Measurements from ENCODE around the gene SKP1. TPM values are rescaled to one million over a fixed set of nuclear protein-coding genes. Genes with fewer than 3 reads are reported as not detected.

The SKP1 gene
- total RNA-seq, 1 experiment from 2014 or later: 415 TPM

GRCh38 chr5:134209477-134210245 lies 32.9 kb upstream of the SKP1 start:
- H3K36me3 Mint-ChIP-seq (ENCODE audit: insufficient read depth, unreplicated experiment): peaks cover 33% of the 10 kb centered on the region
- intact Hi-C loops (cut with micrococcal nuclease): no loop called here
- POLR2A ChIA-PET: interaction anchor here (0.7 to 12.0 kb wide), 8 partner anchors 8 to 97 kb away, joined by 3 to 148 read pairs (median 4); partner anchors contain the start of gene PPP2CA
- H3K27ac Mint-ChIP-seq (ENCODE audit: low read depth, unreplicated experiment): no peak overlapping the region
- no peak for TF ChIP-seq CTCF (IDR thresholded peaks at IDR 0.05; ENCODE audit: unreplicated experiment)
- CTCF ChIA-PET: interaction anchor here (0.7 to 5.4 kb wide), 7 partner anchors 14 to 79 kb away, joined by 3 to 20 read pairs (median 6); no protein-coding TSS in a partner anchor
- H3K4me3 Mint-ChIP-seq (ENCODE audit: unreplicated experiment): no peak overlapping the region
- DNase-seq (ENCODE audit: unreplicated experiment): no peak
- no peaks in the 10 kb centered on the region for H3K27me3 Mint-ChIP-seq (ENCODE audit: insufficient read depth, unreplicated experiment)
- no TSS peak for BruUV-seq (replicated peaks)
- peaks cover 15% of the 10 kb centered on the region for H3K4me1 Mint-ChIP-seq (ENCODE audit: insufficient read depth, unreplicated experiment)
- no peaks in the 10 kb centered on the region for H3K9me3 Mint-ChIP-seq (ENCODE audit: unreplicated experiment)

GRCh38 chr5:134207696-134208095 lies 30.9 kb upstream of the SKP1 start:
- Mint-ChIP-seq H3K36me3 (ENCODE audit: insufficient read depth, unreplicated experiment) (peaks cover 46% of the 10 kb centered on the region), H3K4me3 (ENCODE audit: unreplicated experiment) (no peak overlapping the region), H3K4me1 (ENCODE audit: insufficient read depth, unreplicated experiment) (peaks cover 15% of the 10 kb centered on the region), H3K9me3 (ENCODE audit: unreplicated experiment) (no peaks in the 10 kb centered on the region), H3K27ac (ENCODE audit: low read depth, unreplicated experiment) (no peak overlapping the region), H3K27me3 (ENCODE audit: insufficient read depth, unreplicated experiment) (no peaks in the 10 kb centered on the region)
- ChIA-PET CTCF (interaction anchor here (0.6 to 1.3 kb wide), 4 partner anchors 38 to 380 kb away, joined by 3 to 6 read pairs (median 4); no protein-coding TSS in a partner anchor), POLR2A (interaction anchor here (1.2 to 12.0 kb wide), 3 partner anchors 17 to 31 kb away, joined by 3 to 148 read pairs (median 7); partner anchors contain the start of genes PPP2CA and SKP1)
- no peak for DNase-seq (ENCODE audit: unreplicated experiment)
- intact Hi-C loops (cut with micrococcal nuclease): no loop called here
- no peak for TF ChIP-seq CTCF (IDR thresholded peaks at IDR 0.05; ENCODE audit: unreplicated experiment)
- no TSS peak for BruUV-seq (replicated peaks)

GRCh38 chr5:134206627-134207160 lies 29.9 kb upstream of the SKP1 start:
- POLR2A ChIA-PET: interaction anchor here (12.0 kb wide), 1 partner anchor 18 kb away, joined by 148 read pairs; the partner anchor contains the start of gene PPP2CA
- CTCF ChIA-PET: interaction anchor here (0.6 to 1.6 kb wide), 4 partner anchors 22 to 83 kb away, joined by 3 to 4 read pairs (median 4); no protein-coding TSS in a partner anchor
- no peak for TF ChIP-seq CTCF (IDR thresholded peaks at IDR 0.05; ENCODE audit: unreplicated experiment)
- BruUV-seq (replicated peaks): no TSS peak
- no peak for DNase-seq (ENCODE audit: unreplicated experiment)
- peaks cover 21% of the 10 kb centered on the region for H3K4me1 Mint-ChIP-seq (ENCODE audit: insufficient read depth, unreplicated experiment)
- H3K4me3 Mint-ChIP-seq (ENCODE audit: unreplicated experiment): no peak overlapping the region
- intact Hi-C loops (cut with micrococcal nuclease): no loop called here
- peaks cover 49% of the 10 kb centered on the region for H3K36me3 Mint-ChIP-seq (ENCODE audit: insufficient read depth, unreplicated experiment)
- no peaks in the 10 kb centered on the region for H3K27me3 Mint-ChIP-seq (ENCODE audit: insufficient read depth, unreplicated experiment)
- no peaks in the 10 kb centered on the region for H3K9me3 Mint-ChIP-seq (ENCODE audit: unreplicated experiment)
- H3K27ac Mint-ChIP-seq (ENCODE audit: low read depth, unreplicated experiment): peak overlapping the region; percentile 13

GRCh38 chr5:134204575-134204974 lies 27.8 kb upstream of the SKP1 start:
- no peaks in the 10 kb centered on the region for H3K27me3 Mint-ChIP-seq (ENCODE audit: insufficient read depth, unreplicated experiment)
- H3K36me3 Mint-ChIP-seq (ENCODE audit: insufficient read depth, unreplicated experiment): peaks cover 67% of the 10 kb centered on the region
- no peak overlapping the region for H3K4me3 Mint-ChIP-seq (ENCODE audit: unreplicated experiment)
- intact Hi-C loops (cut with micrococcal nuclease): no loop called here
- no peak for DNase-seq (ENCODE audit: unreplicated experiment)
- no peaks in the 10 kb centered on the region for H3K9me3 Mint-ChIP-seq (ENCODE audit: unreplicated experiment)
- peaks cover 23% of the 10 kb centered on the region for H3K4me1 Mint-ChIP-seq (ENCODE audit: insufficient read depth, unreplicated experiment)
- no TSS peak for BruUV-seq (replicated peaks)
- TF ChIP-seq CTCF (IDR thresholded peaks at IDR 0.05; ENCODE audit: unreplicated experiment): no peak
- ChIA-PET CTCF (interaction anchor here (0.5 to 5.9 kb wide), 8 partner anchors 13 to 362 kb away, joined by 3 to 35 read pairs (median 6); no protein-coding TSS in a partner anchor), POLR2A (interaction anchor here (0.7 to 2.6 kb wide), 9 partner anchors 9 to 43 kb away, joined by 3 to 12 read pairs (median 4); no protein-coding TSS in a partner anchor)
- H3K27ac Mint-ChIP-seq (ENCODE audit: low read depth, unreplicated experiment): no peak overlapping the region
